ENCODE measurements around the gene OLFM4. TPM values are rescaled to one million over a fixed set of nuclear protein-coding genes. Genes with fewer than 3 reads are reported as not detected.
"Not testable (repeated sequence)": the region's sequence is repeated elsewhere in the genome, so short reads cannot be mapped to it uniquely, and the experiment has no call there.

Gene OLFM4
- total RNA-seq, 1 experiment from 2014 or later = not detected

- DNase-seq = peak; percentile 30
- Histone ChIP-seq H3K27me3 (no peaks in the 10 kb centered on the region; the same call in 1 of the 2 replicates), H3K9me3 (no peaks in the 10 kb centered on the region)
Measured at GRCh38 chr13:53010374-53011105, 18.1 kb upstream of the OLFM4 start.

GRCh38 chr13:53012707-53013106 is 15.9 kb upstream of the OLFM4 start:
- no peak for DNase-seq
- H3K27me3 ChIP-seq = no peaks in the 10 kb centered on the region
- no peaks in the 10 kb centered on the region for H3K36me3 ChIP-seq

More at GRCh38 chr13:53010374-53011105, 18.1 kb upstream of the OLFM4 start:
- no peaks in the 10 kb centered on the region for H3K36me3 ChIP-seq
- H3K4me3 ChIP-seq = no peak overlapping the region

GRCh38 chr13:53013113-53013512 is 15.5 kb upstream of the OLFM4 start:
- no peak for DNase-seq
- Histone ChIP-seq H3K4me3 (no peak overlapping the region), H3K36me3 (no peaks in the 10 kb centered on the region), H3K9me3 (no peaks in the 10 kb centered on the region), H3K27me3 (no peaks in the 10 kb centered on the region)

More at GRCh38 chr13:53012707-53013106, 15.9 kb upstream of the OLFM4 start:
- no peaks in the 10 kb centered on the region for H3K9me3 ChIP-seq
- H3K4me3 ChIP-seq = no peak overlapping the region

- not testable (repeated sequence) for DNase-seq, H3K4me3 ChIP-seq, H3K9me3 ChIP-seq, H3K27me3 ChIP-seq, H3K36me3 ChIP-seq
Measured at GRCh38 chr13:53014018-53014417, 14.6 kb upstream of the OLFM4 start.

GRCh38 chr13:53014495-53015443 is 13.8 kb upstream of the OLFM4 start:
- no peak for DNase-seq
- Histone ChIP-seq H3K27me3 (no peaks in the 10 kb centered on the region; the same call in 1 of the 2 replicates), H3K4me3 (no peak overlapping the region), H3K9me3 (no peaks in the 10 kb centered on the region), H3K36me3 (no peaks in the 10 kb centered on the region)

GRCh38 chr13:53015971-53016370 is 12.6 kb upstream of the OLFM4 start:
- Histone ChIP-seq H3K36me3 (no peaks in the 10 kb centered on the region), H3K9me3 (no peaks in the 10 kb centered on the region), H3K27me3 (peaks cover 5% of the 10 kb centered on the region), H3K4me3 (no peak overlapping the region)
- no peak for DNase-seq

GRCh38 chr13:53017433-53017970 is 11.1 kb upstream of the OLFM4 start:
- no peaks in the 10 kb centered on the region for H3K36me3 ChIP-seq
- peaks cover 12% of the 10 kb centered on the region for H3K27me3 ChIP-seq
- DNase-seq = no peak
- H3K4me3 ChIP-seq = no peak overlapping the region
- no peaks in the 10 kb centered on the region for H3K9me3 ChIP-seq

GRCh38 chr13:53018690-53019647 is 9.6 kb upstream of the OLFM4 start:
- H3K27me3 ChIP-seq = peaks cover 15% of the 10 kb centered on the region
- DNase-seq = no peak

GRCh38 chr13:53020764-53021335 is 7.8 kb upstream of the OLFM4 start:
- Histone ChIP-seq H3K36me3 (no peaks in the 10 kb centered on the region), H3K27me3 (peaks cover 26% of the 10 kb centered on the region), H3K4me3 (no peak overlapping the region), H3K9me3 (no peaks in the 10 kb centered on the region)
- no peak for DNase-seq

More at GRCh38 chr13:53018690-53019647, 9.6 kb upstream of the OLFM4 start:
- Histone ChIP-seq H3K4me3 (no peak overlapping the region), H3K36me3 (no peaks in the 10 kb centered on the region), H3K9me3 (no peaks in the 10 kb centered on the region)

- no peak overlapping the region for H3K4me3 ChIP-seq
- DNase-seq = no peak
- no peaks in the 10 kb centered on the region for H3K36me3 ChIP-seq
- no peaks in the 10 kb centered on the region for H3K9me3 ChIP-seq
- peaks cover 26% of the 10 kb centered on the region for H3K27me3 ChIP-seq
Measured at GRCh38 chr13:53023246-53023645, 5.4 kb upstream of the OLFM4 start.

- H3K36me3 ChIP-seq = no peaks in the 10 kb centered on the region
- no peaks in the 10 kb centered on the region for H3K9me3 ChIP-seq
- DNase-seq = no peak
- H3K4me3 ChIP-seq = no peak overlapping the region
- peaks cover 12% of the 10 kb centered on the region for H3K27me3 ChIP-seq
Measured at GRCh38 chr13:53028063-53028462, 550 bp upstream of the OLFM4 start.

- Histone ChIP-seq H3K27me3 (peaks cover 8% of the 10 kb centered on the region), H3K9me3 (no peaks in the 10 kb centered on the region), H3K36me3 (no peaks in the 10 kb centered on the region), H3K4me3 (no peak overlapping the region)
- DNase-seq = no peak
Measured at GRCh38 chr13:53032849-53033248, 4.2 kb downstream of the OLFM4 start.

- Histone ChIP-seq H3K27me3 (peaks cover 26% of the 10 kb centered on the region), H3K36me3 (no peaks in the 10 kb centered on the region), H3K9me3 (no peaks in the 10 kb centered on the region), H3K4me3 (no peak overlapping the region)
- DNase-seq = no peak
Measured at GRCh38 chr13:53038993-53039392, 10.4 kb downstream of the OLFM4 start.

- DNase-seq = no peak
- no peak overlapping the region for H3K4me3 ChIP-seq
- peaks cover 22% of the 10 kb centered on the region for H3K27me3 ChIP-seq
- no peaks in the 10 kb centered on the region for H3K9me3 ChIP-seq
- no peaks in the 10 kb centered on the region for H3K36me3 ChIP-seq
Measured at GRCh38 chr13:53041968-53042516, 13.4 kb downstream of the OLFM4 start.

- H3K4me3 ChIP-seq = no peak overlapping the region
- peaks cover 18% of the 10 kb centered on the region for H3K27me3 ChIP-seq
- no peaks in the 10 kb centered on the region for H3K36me3 ChIP-seq
- no peaks in the 10 kb centered on the region for H3K9me3 ChIP-seq
- DNase-seq = no peak
Measured at GRCh38 chr13:53042877-53043276, 14.3 kb downstream of the OLFM4 start.

GRCh38 chr13:53043398-53043797 is 14.8 kb downstream of the OLFM4 start:
- Histone ChIP-seq H3K36me3 (no peaks in the 10 kb centered on the region), H3K27me3 (peaks cover 15% of the 10 kb centered on the region), H3K9me3 (no peaks in the 10 kb centered on the region), H3K4me3 (no peak overlapping the region)
- no peak for DNase-seq
